ENCODE results near the gene NMBR. TPM values are rescaled to one million over a fixed set of nuclear protein-coding genes. Genes with fewer than 3 reads are reported as not detected.

Gene NMBR
- total RNA-seq, 1 experiment from 2014 or later: not detected

- ATAC-seq (no peak), DNase-seq (ENCODE audit: low read depth, low spot score) (no peak)
- H3K27me3 ChIP-seq (ENCODE audit: insufficient read depth, low read length): no peaks in the 10 kb centered on the region
- BruUV-seq (replicated peaks): no TSS peak
- ChIA-PET POLR2A (interaction anchor here (1.0 kb wide), 1 partner anchor 8 kb away, joined by 3 read pairs; no protein-coding TSS in a partner anchor), CTCF (interaction anchor here (0.8 to 1.3 kb wide), 2 partner anchors 29 to 210 kb away, joined by 3 read pairs; no protein-coding TSS in a partner anchor), RAD21 (ENCODE audit: low non-redundant PET in 1 of 2, low total read pairs in 2 of 2, uncharacterized antibody in 2 of 2, unreplicated experiment in 2 of 2) (no interaction called here)
- no peaks in the 10 kb centered on the region for H3K9me3 ChIP-seq (ENCODE audit: control insufficient read depth in 1 of 2, insufficient read depth in 1 of 2, low read depth in 1 of 2, low read length in 2 of 2)
- intact Hi-C loops (cut with micrococcal nuclease): no loop called here
- no peaks in the 10 kb centered on the region for H3K4me1 ChIP-seq (ENCODE audit: control insufficient read depth in 1 of 2, insufficient read depth in 2 of 2, low read length in 2 of 2)
- H3K9ac ChIP-seq (ENCODE audit: low read length): no peak overlapping the region
- H3K79me2 ChIP-seq (ENCODE audit: insufficient read depth, low read length): peaks cover 12% of the 10 kb centered on the region; the same call in 1 of the 2 replicates
- H4K20me1 ChIP-seq (ENCODE audit: insufficient read depth): no peaks in the 10 kb centered on the region
- H3K9me2 ChIP-seq (ENCODE audit: insufficient read depth): no peaks in the 10 kb centered on the region
- no peak overlapping the region for H2AFZ ChIP-seq (ENCODE audit: low read depth, low read length, poor library complexity, severe bottlenecking)
- no peak overlapping the region for H3K4me2 ChIP-seq (ENCODE audit: low read length)
- H3K27ac ChIP-seq (ENCODE audit: low read depth, low read length): no peak overlapping the region
- H3K36me3 ChIP-seq (ENCODE audit: control insufficient read depth in 1 of 2, insufficient read depth in 2 of 2, low read length in 2 of 2): peaks cover 4 to 10% of the 10 kb centered on the region in 2 experiments; a peak in 2 of 4 replicates
- H3K4me3 ChIP-seq (replicated peaks in 1 of 2; ENCODE audit: low read depth in 1 of 2, low read length in 2 of 2): no peak overlapping the region
- TF ChIP-seq ZBTB33 (IDR thresholded peaks at IDR 0.05; ENCODE audit: extremely low read depth, insufficient replicate concordance, low read length) (no peak), EZH2phosphoT487 (IDR thresholded peaks at IDR 0.05; ENCODE audit: borderline replicate concordance) (no peak), CTCF (IDR thresholded peaks at IDR 0.05 in 2 of 3, conservative IDR thresholded peaks at IDR 0.05 in 1 of 3; ENCODE audit: borderline replicate concordance in 1 of 3, insufficient read depth in 1 of 3, low read depth in 2 of 3, low read length in 2 of 3) (no peak), ATF3 (IDR thresholded peaks at IDR 0.05) (no peak), ZNF274 (IDR thresholded peaks at IDR 0.05; ENCODE audit: low read depth, low read length) (no peak), FOSL1 (IDR thresholded peaks at IDR 0.05; ENCODE audit: low read depth) (no peak), TCF7L2 (IDR thresholded peaks at IDR 0.05; ENCODE audit: borderline replicate concordance, extremely low read depth, insufficient read depth, insufficient read length) (no peak), EGR1 (IDR thresholded peaks at IDR 0.05; ENCODE audit: low read depth) (no peak), CEBPB (IDR thresholded peaks at IDR 0.05; ENCODE audit: low read depth) (no peak), EZH2 (IDR thresholded peaks at IDR 0.05) (no peak), ZFX (IDR thresholded peaks at IDR 0.05) (no peak), CBX3 (IDR thresholded peaks at IDR 0.05; ENCODE audit: low read depth) (no peak), REST (IDR thresholded peaks at IDR 0.05; ENCODE audit: low read depth) (no peak), SIN3A (IDR thresholded peaks at IDR 0.05; ENCODE audit: low read depth) (no peak)
These were observed 31.2 kb upstream of the NMBR start for GRCh38 chr6:142178129-142178528.

Measured in HCT116 (cell line).